HL-60 (cell line): Measurements from ENCODE around the gene TMTC2.

Experiments used
- DNase-seq, 2 experiments: peaks; one replicate each; pipeline ENCODE4 v3.0.0-alpha.2; 2010 to 2020; ENCODE audit warnings: low read depth in 1 of 2, low spot score in 1 of 2
- H3K27ac ChIP-seq: fragments of 250-450 bp; sonication (Bioruptor Pico); replicated peaks from 2 replicates; pipeline ENCODE4 v1.5.1; 2020; ENCODE audit warnings: mild to moderate bottlenecking, moderate library complexity
- H3K27me3 ChIP-seq: fragments of 250-450 bp; sonication (Bioruptor Pico); 2 replicates; pipeline ENCODE4 v1.5.1; 2021; ENCODE audit warnings: mild to moderate bottlenecking, moderate library complexity; ENCODE audit not compliant: insufficient read depth, poor library complexity, severe bottlenecking
- H3K4me3 ChIP-seq: replicated peaks from 2 replicates; pipeline ENCODE4 v1.5.1; 2011; ENCODE audit warnings: mild to moderate bottlenecking, control low read depth, low read length; ENCODE audit not compliant: insufficient read depth
- GABPA ChIP-seq: IDR thresholded peaks from 2 replicates; pipeline ENCODE4 v1.6.1; 2012; ENCODE audit warnings: low read depth
- POLR2AphosphoS5 ChIP-seq: IDR thresholded peaks from 2 replicates; pipeline ENCODE4 v1.6.1; 2012; ENCODE audit warnings: low read depth
- SPI1 ChIP-seq: IDR thresholded peaks from 2 replicates; pipeline ENCODE4 v1.6.1; 2012; ENCODE audit warnings: low read depth, mild to moderate bottlenecking, borderline replicate concordance
- TF ChIP-seq, protein P1 (sequence below): IDR thresholded peaks from one replicate; pipeline ENCODE4 v1.5.1; 2011; ENCODE audit warnings: low read length, control low read depth, inconsistent platforms; ENCODE audit not compliant: insufficient read depth
- TF ChIP-seq, protein P2 (sequence below): IDR thresholded peaks from 2 replicates; pipeline ENCODE4 v1.6.1; 2012; ENCODE audit warnings: low read depth; ENCODE audit not compliant: insufficient replicate concordance

TMTC2 gene

DNA sequence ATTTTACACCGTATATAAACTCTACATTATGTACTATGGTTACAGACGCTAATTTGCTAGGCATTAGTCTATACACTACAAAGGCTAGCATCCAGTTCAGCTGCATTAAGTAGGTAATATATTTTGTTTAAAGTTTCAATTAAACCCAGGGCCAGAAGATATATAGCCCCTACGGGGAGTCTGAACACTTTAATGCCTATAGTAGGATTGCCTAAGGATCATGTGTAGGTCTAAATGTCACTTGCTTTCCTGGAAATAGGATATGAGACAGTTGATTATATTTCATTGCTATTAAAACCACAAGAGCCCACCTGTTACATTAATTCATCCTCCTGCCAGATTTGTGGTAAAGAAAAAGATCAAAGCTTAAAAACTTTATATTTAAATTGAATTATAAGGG lies 286.9 kb downstream of the TMTC2 start:
- DNase-seq = no peak
- Histone ChIP-seq H3K27me3 (no peaks in the 10 kb centered on the region), H3K27ac (no peak overlapping the region), H3K4me3 (no peak overlapping the region)
- TF ChIP-seq, protein P1, sequence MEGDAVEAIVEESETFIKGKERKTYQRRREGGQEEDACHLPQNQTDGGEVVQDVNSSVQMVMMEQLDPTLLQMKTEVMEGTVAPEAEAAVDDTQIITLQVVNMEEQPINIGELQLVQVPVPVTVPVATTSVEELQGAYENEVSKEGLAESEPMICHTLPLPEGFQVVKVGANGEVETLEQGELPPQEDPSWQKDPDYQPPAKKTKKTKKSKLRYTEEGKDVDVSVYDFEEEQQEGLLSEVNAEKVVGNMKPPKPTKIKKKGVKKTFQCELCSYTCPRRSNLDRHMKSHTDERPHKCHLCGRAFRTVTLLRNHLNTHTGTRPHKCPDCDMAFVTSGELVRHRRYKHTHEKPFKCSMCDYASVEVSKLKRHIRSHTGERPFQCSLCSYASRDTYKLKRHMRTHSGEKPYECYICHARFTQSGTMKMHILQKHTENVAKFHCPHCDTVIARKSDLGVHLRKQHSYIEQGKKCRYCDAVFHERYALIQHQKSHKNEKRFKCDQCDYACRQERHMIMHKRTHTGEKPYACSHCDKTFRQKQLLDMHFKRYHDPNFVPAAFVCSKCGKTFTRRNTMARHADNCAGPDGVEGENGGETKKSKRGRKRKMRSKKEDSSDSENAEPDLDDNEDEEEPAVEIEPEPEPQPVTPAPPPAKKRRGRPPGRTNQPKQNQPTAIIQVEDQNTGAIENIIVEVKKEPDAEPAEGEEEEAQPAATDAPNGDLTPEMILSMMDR = no peak
- TF ChIP-seq SPI1 (no peak), POLR2AphosphoS5 (no peak), GABPA (no peak)
- TF ChIP-seq, protein P2, sequence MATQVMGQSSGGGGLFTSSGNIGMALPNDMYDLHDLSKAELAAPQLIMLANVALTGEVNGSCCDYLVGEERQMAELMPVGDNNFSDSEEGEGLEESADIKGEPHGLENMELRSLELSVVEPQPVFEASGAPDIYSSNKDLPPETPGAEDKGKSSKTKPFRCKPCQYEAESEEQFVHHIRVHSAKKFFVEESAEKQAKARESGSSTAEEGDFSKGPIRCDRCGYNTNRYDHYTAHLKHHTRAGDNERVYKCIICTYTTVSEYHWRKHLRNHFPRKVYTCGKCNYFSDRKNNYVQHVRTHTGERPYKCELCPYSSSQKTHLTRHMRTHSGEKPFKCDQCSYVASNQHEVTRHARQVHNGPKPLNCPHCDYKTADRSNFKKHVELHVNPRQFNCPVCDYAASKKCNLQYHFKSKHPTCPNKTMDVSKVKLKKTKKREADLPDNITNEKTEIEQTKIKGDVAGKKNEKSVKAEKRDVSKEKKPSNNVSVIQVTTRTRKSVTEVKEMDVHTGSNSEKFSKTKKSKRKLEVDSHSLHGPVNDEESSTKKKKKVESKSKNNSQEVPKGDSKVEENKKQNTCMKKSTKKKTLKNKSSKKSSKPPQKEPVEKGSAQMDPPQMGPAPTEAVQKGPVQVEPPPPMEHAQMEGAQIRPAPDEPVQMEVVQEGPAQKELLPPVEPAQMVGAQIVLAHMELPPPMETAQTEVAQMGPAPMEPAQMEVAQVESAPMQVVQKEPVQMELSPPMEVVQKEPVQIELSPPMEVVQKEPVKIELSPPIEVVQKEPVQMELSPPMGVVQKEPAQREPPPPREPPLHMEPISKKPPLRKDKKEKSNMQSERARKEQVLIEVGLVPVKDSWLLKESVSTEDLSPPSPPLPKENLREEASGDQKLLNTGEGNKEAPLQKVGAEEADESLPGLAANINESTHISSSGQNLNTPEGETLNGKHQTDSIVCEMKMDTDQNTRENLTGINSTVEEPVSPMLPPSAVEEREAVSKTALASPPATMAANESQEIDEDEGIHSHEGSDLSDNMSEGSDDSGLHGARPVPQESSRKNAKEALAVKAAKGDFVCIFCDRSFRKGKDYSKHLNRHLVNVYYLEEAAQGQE = no peak

DNA sequence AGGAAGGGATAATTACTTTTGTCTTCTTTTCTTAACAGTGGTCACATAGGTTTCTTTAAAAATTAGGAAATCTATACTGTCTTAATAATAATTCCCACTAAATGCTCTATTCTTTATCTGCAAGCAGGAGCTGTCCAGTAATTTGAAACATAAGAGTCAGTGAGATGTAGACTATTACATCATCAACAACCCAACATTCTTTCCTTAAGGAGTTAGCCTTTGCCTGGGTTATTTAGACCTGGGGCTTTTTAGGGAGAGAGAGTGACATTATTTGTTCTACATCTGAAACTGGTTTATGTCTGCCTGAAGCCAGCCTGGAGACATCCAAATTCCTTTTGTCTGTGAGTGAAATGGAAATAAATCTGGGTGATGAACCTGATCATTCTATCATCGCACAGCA lies 294.4 kb downstream of the TMTC2 start:
- H3K27me3 ChIP-seq = no peaks in the 10 kb centered on the region
- no peak overlapping the region for H3K4me3 ChIP-seq
- no peak for DNase-seq
- H3K27ac ChIP-seq = no peak overlapping the region
- TF ChIP-seq GABPA = no peak
- TF ChIP-seq, protein P2 = peak; percentile 21

DNA sequence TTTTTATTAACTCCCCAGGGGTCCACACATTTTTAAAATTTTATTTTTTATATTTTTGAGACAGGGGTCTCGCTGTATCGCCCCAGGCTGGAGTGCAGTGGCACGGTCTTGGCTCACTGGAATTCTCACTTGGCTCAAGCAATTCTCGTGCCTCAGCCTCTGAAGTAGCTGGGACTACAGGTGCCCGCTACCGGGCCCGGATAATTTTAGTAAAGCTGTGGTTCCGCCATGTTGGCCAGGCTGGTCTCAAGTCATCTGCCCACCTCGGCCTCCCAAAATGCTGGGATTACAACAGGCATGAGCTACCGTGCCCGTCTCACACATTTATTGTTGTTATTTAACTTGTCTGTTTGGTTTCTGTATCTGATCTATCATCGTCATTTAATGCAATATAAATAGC lies 307.4 kb downstream of the TMTC2 start:
- Histone ChIP-seq H3K27me3 (no peaks in the 10 kb centered on the region), H3K4me3 (no peak overlapping the region), H3K27ac (no peak overlapping the region)
- DNase-seq = no peak
- TF ChIP-seq, protein P1 = no peak
- TF ChIP-seq SPI1 (no peak), POLR2AphosphoS5 (no peak), GABPA (no peak)
- TF ChIP-seq, protein P2 = no peak
